ENCODE measurements around the gene GFRA1. TPM values are rescaled to one million over a fixed set of nuclear protein-coding genes. Genes with fewer than 3 reads are reported as not detected.

GFRA1 gene
- total and polyA plus RNA-seq, 10 donors: 0.52 to 36.5 (median 4.5) TPM

DNA sequence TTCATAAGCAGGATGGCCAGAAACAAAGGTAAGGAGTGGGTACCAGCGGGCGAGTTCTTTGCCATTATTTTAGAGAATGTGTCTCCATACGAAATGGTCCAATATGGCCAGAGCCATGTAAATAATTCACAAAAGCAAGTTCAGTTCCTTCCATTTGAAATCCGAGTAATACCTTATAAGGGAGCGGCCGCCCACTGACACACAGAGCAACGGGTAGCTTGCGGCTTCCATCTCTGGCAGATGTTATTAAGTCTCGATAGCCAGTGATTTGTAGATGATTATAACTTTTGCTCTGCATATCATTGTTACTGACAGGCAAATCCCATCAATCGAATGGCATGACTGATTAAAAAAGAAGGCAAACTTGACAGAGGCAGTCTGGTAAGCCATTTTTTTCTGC, 63.2 kb downstream of the GFRA1 start:
- no peak for DNase-seq
- intact Hi-C loops (cut with DNase I; ENCODE audit: low total_unique reads): no loop called here
- Histone ChIP-seq H3K36me3 (no peaks in the 10 kb centered on the region), H3K27me3 (replicated peaks in 1 of 7) (no peaks in the 10 kb centered on the region), H3K27ac (no peak overlapping the region), H3K4me3 (no peak overlapping the region), H3K4me1 (no peaks in the 10 kb centered on the region), H3K9me3 (no peaks in the 10 kb centered on the region)
- TF ChIP-seq POLR2AphosphoS5 (IDR thresholded peaks at IDR 0.05) (no peak), POLR2A (IDR thresholded peaks at IDR 0.05) (no peak)
- TF ChIP-seq, protein P1, sequence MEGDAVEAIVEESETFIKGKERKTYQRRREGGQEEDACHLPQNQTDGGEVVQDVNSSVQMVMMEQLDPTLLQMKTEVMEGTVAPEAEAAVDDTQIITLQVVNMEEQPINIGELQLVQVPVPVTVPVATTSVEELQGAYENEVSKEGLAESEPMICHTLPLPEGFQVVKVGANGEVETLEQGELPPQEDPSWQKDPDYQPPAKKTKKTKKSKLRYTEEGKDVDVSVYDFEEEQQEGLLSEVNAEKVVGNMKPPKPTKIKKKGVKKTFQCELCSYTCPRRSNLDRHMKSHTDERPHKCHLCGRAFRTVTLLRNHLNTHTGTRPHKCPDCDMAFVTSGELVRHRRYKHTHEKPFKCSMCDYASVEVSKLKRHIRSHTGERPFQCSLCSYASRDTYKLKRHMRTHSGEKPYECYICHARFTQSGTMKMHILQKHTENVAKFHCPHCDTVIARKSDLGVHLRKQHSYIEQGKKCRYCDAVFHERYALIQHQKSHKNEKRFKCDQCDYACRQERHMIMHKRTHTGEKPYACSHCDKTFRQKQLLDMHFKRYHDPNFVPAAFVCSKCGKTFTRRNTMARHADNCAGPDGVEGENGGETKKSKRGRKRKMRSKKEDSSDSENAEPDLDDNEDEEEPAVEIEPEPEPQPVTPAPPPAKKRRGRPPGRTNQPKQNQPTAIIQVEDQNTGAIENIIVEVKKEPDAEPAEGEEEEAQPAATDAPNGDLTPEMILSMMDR (IDR thresholded peaks at IDR 0.05 in 8 of 11, conservative IDR thresholded peaks at IDR 0.05 in 3 of 11): no peak
- 87 to 94% (median 90%) methylated on average over 10 of the region's 10 CpGs for WGBS, 5 donors

DNA sequence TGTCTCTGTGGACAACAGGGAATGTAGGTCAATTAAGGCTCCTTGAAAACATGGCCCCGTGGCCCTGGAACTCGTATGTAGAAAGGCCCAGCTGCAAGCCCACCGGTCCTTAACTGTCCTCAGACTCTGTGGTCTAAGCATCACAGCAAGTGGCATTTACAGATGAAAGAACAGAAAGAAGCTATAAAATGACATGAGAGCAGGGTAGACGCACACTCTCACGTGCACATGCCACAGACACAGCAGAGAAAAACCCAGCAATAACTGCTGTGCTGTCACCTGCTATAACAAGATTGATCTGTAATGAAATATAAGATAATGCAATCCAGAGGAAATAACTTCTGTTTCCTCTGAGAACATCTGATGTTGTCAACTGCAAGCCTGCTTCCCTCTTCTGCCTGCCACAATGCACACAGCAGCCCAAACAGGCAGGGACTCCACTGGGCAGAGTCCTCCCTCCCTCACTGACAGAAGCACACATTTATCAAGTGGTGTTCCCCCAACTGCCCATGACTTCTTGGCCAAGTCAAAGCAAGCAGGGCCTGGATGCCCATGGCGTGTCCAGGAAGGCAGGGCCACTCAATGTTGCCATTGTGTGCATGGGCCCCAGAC, 63.9 kb downstream of the GFRA1 start:
- TF ChIP-seq POLR2AphosphoS5 (IDR thresholded peaks at IDR 0.05) (no peak), POLR2A (IDR thresholded peaks at IDR 0.05) (no peak)
- TF ChIP-seq, protein P1 (IDR thresholded peaks at IDR 0.05 in 8 of 11, conservative IDR thresholded peaks at IDR 0.05 in 3 of 11): no peak
- Histone ChIP-seq H3K4me3 (no peak overlapping the region), H3K27ac (no peak overlapping the region), H3K9me3 (no peaks in the 10 kb centered on the region), H3K4me1 (no peaks in the 10 kb centered on the region), H3K36me3 (no peaks in the 10 kb centered on the region), H3K27me3 (replicated peaks in 1 of 7) (no peaks in the 10 kb centered on the region)
- intact Hi-C loops (cut with DNase I; ENCODE audit: low total_unique reads): no loop called here
- WGBS, 5 donors: 26 to 60% (median 44%) methylated on average over 6 of the region's 6 CpGs
- no peak for DNase-seq

DNA sequence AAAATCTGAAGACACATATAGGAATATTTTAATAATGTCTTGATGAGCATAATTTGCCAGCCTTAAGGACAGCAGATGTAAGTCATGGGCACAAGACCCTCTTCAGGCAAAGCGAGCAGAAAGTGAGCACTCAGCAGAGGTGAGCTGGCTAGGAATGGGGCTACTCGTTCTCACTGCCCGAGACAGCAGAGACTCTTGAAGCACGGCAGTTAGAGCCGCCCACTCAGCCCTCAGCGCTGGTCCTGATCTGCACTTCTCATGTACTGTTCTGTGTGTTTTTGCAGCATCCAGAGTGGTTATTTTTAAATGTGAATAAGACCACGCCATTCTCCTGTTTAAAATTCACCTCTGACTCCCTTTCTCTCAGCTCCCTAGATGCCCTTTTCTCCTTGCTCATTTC, 65.3 kb downstream of the GFRA1 start:
- TF ChIP-seq POLR2A (IDR thresholded peaks at IDR 0.05): no peak
- TF ChIP-seq, protein P1 (IDR thresholded peaks at IDR 0.05 in 8 of 11, conservative IDR thresholded peaks at IDR 0.05 in 3 of 11): no peak
- TF ChIP-seq POLR2AphosphoS5 (IDR thresholded peaks at IDR 0.05): no peak
- no peak overlapping the region for H3K27ac ChIP-seq
- DNase-seq: no peak
- 79 to 90% (median 84%) methylated on average over 7 of the region's 7 CpGs for WGBS, 5 donors
- H3K4me3 ChIP-seq: no peak overlapping the region
- no peaks in the 10 kb centered on the region for H3K36me3 ChIP-seq
- no peaks in the 10 kb centered on the region for H3K4me1 ChIP-seq
- no peaks in the 10 kb centered on the region for H3K27me3 ChIP-seq (replicated peaks in 1 of 7)
- H3K9me3 ChIP-seq: no peaks in the 10 kb centered on the region
- intact Hi-C loops (cut with DNase I; ENCODE audit: low total_unique reads): no loop called here

DNA sequence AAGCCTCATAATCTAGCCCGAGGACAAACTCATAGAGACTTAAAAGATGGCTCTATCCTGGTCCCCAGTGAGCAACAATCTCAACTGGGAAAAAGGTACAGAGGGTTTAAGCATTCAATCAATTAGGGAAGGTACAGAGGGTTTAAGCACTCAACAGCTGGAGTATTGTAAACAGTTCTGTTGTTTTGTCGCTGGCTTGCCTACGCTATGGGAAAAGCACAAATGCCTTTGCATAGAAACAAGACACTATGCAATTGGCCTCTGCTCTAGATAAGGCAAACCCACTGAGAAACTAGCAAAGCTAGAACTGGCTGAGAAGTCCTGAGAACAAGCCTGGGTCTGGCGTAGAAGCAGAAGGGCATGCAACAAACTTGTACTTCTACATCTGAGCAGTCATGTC, 69.3 kb downstream of the GFRA1 start:
- Histone ChIP-seq H3K4me3 (no peak overlapping the region), H3K27me3 (replicated peaks in 1 of 7) (no peaks in the 10 kb centered on the region), H3K9me3 (no peaks in the 10 kb centered on the region), H3K36me3 (no peaks in the 10 kb centered on the region), H3K27ac (no peak overlapping the region), H3K4me1 (no peaks in the 10 kb centered on the region)
- intact Hi-C loops (cut with DNase I; ENCODE audit: low total_unique reads): no loop called here
- TF ChIP-seq, protein P1 (IDR thresholded peaks at IDR 0.05 in 8 of 11, conservative IDR thresholded peaks at IDR 0.05 in 3 of 11): no peak
- TF ChIP-seq POLR2AphosphoS5 (IDR thresholded peaks at IDR 0.05): no peak
- no peak for TF ChIP-seq POLR2A (IDR thresholded peaks at IDR 0.05)
- WGBS, 5 donors: 83 to 93% (median 92%) methylated on average over 4 of the region's 4 CpGs
- no peak for DNase-seq

All from spleen (tissue), 11 donors.